HG03175 (cell line): ENCODE measurements around the gene MAP3K12.
"Not testable (repeated sequence)": the region's sequence is repeated elsewhere in the genome, so short reads cannot be mapped to it uniquely, and the experiment has no call there.

Experiments used
- ATAC-seq: cut with Tn5 transposase; IDR thresholded peaks from one replicate; pipeline ENCODE4 v1.9.1; 2021; ENCODE audit warnings: mild to moderate bottlenecking, moderate library complexity; ENCODE audit not compliant: unreplicated experiment

MAP3K12 gene

DNA sequence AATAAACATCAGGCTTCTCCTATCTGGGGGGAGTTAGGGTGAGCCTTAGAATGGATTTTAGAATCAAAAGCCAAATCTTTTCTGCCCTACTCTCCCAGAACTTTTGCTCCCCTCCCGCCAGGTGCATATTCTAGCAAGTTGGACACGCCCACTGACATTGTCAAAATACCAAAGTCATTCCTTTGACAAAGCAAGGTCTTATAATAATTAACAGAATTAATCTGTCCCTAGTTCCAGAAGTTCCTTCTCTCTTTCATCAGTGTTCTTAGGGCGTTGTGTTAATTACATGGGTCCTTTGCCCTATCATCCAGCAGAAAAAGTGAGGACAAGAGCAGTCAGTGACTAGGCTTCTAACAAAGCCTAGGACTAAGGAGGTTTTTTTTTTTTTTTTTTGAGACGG lies 55.3 kb downstream of the MAP3K12 start:
- no peak for ATAC-seq

DNA sequence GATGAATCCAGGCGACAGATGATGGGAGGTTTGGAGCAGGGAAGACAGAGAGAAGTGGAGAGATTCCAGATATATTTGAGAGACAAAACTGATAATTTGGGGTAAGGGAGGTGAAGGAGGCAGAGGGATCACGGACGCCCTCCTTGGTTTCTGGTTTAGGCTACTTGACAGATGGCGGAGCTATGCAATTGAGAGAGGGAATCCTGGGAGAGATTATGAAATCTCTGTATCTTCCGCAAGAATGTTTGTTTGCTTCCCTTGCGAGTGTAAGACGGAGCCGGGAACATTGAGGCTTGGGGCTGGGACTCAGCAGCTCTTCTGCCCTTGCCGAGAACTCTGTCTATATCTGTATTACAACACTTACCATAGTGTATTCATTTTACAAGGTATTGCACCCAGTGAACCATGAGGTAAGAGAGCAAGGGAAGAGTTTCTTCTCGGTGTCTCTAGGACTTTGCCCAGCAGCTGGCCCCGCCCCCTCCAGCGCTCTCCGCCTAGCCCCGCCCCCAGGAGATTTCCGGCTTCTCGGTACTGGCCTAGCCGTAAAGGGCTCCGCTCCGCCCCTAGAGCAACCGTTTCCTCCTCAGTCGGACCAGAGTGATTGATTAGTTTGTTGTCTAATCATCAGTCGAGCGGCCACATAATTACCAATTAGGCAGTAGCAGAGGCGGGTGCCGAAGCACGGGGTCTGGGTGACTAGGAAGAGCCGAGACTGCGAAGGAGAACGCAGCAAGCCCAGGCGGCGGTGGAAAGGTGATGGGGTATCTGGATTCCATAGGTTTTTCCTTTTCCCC lies 58.0 kb downstream of the MAP3K12 start, which contains the start of gene PRR13:
TSS of gene PRR13 (plus strand) at position 695 of the 794 bp plus-strand sequence. CDS start 981 bp downstream, outside the sequence.
- ATAC-seq: peak; percentile 99

DNA sequence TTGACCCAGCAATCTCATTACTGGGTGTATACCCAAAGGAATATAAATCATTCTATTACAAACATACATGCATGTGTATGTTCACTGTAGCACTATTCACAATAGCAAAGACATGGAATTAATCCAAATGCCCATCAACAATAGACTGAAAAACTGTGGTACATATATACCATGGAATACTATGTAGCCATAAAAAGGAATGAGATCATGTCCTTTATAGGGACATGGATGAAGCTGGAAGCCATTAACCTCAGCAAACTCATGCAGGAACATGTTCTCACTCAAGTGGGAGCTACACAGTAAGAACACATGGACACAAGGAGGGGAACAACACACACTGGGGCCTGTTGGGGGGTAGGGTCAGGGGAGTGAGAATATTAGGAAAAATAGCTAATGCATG lies 59.7 kb downstream of the MAP3K12 start:
- not testable (repeated sequence) for ATAC-seq

DNA sequence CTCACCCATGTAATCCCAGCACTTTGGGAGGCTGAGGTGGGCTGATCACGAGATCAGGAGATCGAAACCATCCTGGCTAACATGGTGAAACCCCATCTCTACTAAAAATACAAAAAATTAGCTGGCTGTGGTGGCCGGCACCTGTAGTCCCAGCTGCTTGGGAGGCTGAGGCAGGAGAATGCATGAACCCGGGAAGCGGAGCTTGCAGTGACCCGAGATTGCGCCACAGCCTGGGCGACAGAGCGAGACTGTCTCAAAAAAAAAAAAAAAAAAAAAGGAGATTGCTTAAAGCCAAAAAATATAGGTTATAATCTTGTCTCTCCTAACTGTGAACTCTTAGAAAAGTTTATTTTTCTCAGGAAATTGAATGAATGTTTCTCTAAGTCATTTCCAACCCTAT lies 63.9 kb downstream of the MAP3K12 start:
- not testable (repeated sequence) for ATAC-seq

DNA sequence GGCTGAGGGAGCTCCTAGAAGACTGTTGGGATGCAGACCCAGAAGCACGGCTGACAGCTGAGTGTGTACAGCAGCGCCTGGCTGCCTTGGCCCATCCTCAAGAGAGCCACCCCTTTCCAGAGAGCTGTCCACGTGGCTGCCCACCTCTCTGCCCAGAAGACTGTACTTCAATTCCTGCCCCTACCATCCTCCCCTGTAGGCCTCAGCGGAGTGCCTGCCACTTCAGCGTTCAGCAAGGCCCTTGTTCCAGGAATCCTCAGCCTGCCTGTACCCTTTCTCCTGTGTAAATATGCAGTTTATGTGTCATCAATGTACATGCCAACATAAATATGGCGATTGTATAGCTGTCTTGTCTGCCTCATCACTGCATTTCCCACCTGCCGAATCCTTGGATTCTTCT lies 68.1 kb downstream of the MAP3K12 start:
- ATAC-seq: no peak

DNA sequence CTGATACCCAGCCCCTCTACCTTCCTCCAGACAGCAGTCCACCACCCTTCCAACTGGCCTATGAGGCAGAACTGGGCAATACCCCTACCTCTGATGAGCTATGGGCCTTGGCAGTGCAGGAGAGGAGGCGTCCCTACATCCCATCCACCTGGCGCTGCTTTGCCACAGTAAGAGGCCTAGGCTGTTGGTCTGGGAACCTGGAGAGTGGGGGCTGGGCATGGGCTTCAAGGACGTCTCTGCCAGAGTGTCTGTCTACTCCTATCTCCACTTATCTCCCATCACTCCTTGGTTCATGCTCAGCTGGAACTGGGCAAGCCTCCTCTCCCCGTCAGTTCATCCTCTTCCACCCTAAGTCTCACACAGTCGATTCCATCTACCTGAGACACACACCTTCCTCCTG lies 69.1 kb downstream of the MAP3K12 start:
- no peak for ATAC-seq
